Measurements from ENCODE around the gene ZSWIM2. TPM values are rescaled to one million over a fixed set of nuclear protein-coding genes. Genes with fewer than 3 reads are reported as not detected.

The ZSWIM2 gene
- total RNA-seq, 1 experiment from 2014 or later: not detected

- H3K9me3 Mint-ChIP-seq (ENCODE audit: unreplicated experiment): peaks cover 29% of the 10 kb centered on the region
- H3K27me3 Mint-ChIP-seq (ENCODE audit: insufficient read depth, unreplicated experiment): peaks cover 3% of the 10 kb centered on the region
- H3K4me1 Mint-ChIP-seq (ENCODE audit: low read depth, unreplicated experiment): no peaks in the 10 kb centered on the region
- intact Hi-C loops (cut with micrococcal nuclease; ENCODE audit: unreplicated experiment): no loop called here
- Histone ChIP-seq H3K4me3 (ENCODE audit: low read depth, low read length) (no peak overlapping the region), H3K4me1 (no peaks in the 10 kb centered on the region), H3K36me3 (ENCODE audit: control insufficient read depth, insufficient read depth, low read length) (no peaks in the 10 kb centered on the region), H3K27me3 (replicated peaks; ENCODE audit: control insufficient read depth, insufficient read depth, low read length) (no peaks in the 10 kb centered on the region), H3K9me3 (no peaks in the 10 kb centered on the region; the same call in 1 of the 2 replicates)
- no peak overlapping the region for H3K27ac Mint-ChIP-seq (ENCODE audit: unreplicated experiment)
- ChIA-PET CTCF (no interaction called here), POLR2A (no interaction called here)
- no TSS peak for BruUV-seq (replicated peaks)
- no peak for TF ChIP-seq CTCF (IDR thresholded peaks at IDR 0.05; ENCODE audit: insufficient read depth in 1 of 2, low read depth in 1 of 2, low read length in 1 of 2, severe bottlenecking in 1 of 2, unreplicated experiment in 1 of 2)
- H3K36me3 Mint-ChIP-seq (ENCODE audit: insufficient read depth, unreplicated experiment): no peaks in the 10 kb centered on the region
- no peak overlapping the region for H3K4me3 Mint-ChIP-seq (ENCODE audit: unreplicated experiment)
- DNase-seq: no peak
These were observed 30.3 kb upstream of the ZSWIM2 start for GRCh38 chr2:186879312-186879711.

DNA sequence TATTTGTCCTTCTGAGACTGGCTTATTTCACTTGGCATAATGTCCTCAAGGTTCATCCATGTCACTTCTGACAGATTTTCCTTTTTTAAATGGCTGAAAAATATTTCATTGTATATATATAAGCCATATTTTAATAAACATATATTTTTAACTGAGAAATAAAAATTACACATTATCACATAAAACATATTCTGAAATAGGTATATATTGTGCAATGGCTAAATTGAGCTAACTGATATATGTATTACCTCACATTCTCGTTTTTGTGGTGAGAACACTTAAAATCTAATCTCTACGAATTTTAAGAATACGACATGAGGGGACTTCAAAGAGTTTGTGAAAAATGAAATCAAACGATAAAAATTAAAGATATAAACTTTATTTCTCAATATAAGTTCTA lies 25.7 kb upstream of the ZSWIM2 start:
- DNase-seq: no peak
- no peaks in the 10 kb centered on the region; the same call in 1 of the 2 replicates for H3K9me3 ChIP-seq

DNA sequence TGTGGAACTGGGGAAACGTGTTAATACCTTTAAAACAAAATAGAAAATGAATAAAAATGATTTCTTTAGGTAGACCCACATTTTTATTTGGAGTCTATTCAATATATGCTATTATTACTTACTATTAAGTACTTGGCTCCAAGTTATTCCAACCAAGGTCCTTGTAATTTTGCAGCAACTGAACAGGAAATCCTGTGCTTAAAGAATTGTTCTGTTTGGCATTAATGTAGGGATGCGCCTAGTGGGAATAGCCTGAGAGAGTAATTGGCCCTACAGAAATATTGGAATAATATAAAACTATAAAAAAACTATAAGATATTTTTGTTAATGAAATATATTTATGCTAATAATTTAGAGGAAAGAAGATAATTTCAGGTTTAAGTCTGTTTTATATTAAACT lies 22.9 kb upstream of the ZSWIM2 start:
- TF ChIP-seq CTCF (IDR thresholded peaks at IDR 0.05; ENCODE audit: insufficient read depth in 1 of 2, low read depth in 1 of 2, low read length in 1 of 2, severe bottlenecking in 1 of 2, unreplicated experiment in 1 of 2): no peak
- Histone ChIP-seq H3K4me3 (ENCODE audit: low read depth, low read length) (no peak overlapping the region), H3K36me3 (ENCODE audit: control insufficient read depth, insufficient read depth, low read length) (no peaks in the 10 kb centered on the region), H3K4me1 (no peaks in the 10 kb centered on the region), H3K27me3 (replicated peaks; ENCODE audit: control insufficient read depth, insufficient read depth, low read length) (no peaks in the 10 kb centered on the region), H3K9me3 (no peaks in the 10 kb centered on the region)
- H3K27me3 Mint-ChIP-seq (ENCODE audit: insufficient read depth, unreplicated experiment): peaks cover 6% of the 10 kb centered on the region
- no TSS peak for BruUV-seq (replicated peaks)
- no peak for DNase-seq
- peaks cover 8% of the 10 kb centered on the region for H3K9me3 Mint-ChIP-seq (ENCODE audit: unreplicated experiment)
- H3K36me3 Mint-ChIP-seq (ENCODE audit: insufficient read depth, unreplicated experiment): no peaks in the 10 kb centered on the region
- POLR2A ChIA-PET: no interaction called here
- CTCF ChIA-PET: no interaction called here
- intact Hi-C loops (cut with micrococcal nuclease; ENCODE audit: unreplicated experiment): no loop called here
- no peak overlapping the region for H3K27ac Mint-ChIP-seq (ENCODE audit: unreplicated experiment)
- no peaks in the 10 kb centered on the region for H3K4me1 Mint-ChIP-seq (ENCODE audit: low read depth, unreplicated experiment)
- H3K4me3 Mint-ChIP-seq (ENCODE audit: unreplicated experiment): no peak overlapping the region

More for the DNA sequence above, 25.7 kb upstream of the ZSWIM2 start:
- BruUV-seq (replicated peaks): no TSS peak
- peaks cover 10% of the 10 kb centered on the region for H3K9me3 Mint-ChIP-seq (ENCODE audit: unreplicated experiment)
- no peak overlapping the region for H3K4me3 Mint-ChIP-seq (ENCODE audit: unreplicated experiment)
- intact Hi-C loops (cut with micrococcal nuclease; ENCODE audit: unreplicated experiment): no loop called here
- no peaks in the 10 kb centered on the region for H3K4me1 ChIP-seq
- H3K36me3 ChIP-seq (ENCODE audit: control insufficient read depth, insufficient read depth, low read length): no peaks in the 10 kb centered on the region
- H3K36me3 Mint-ChIP-seq (ENCODE audit: insufficient read depth, unreplicated experiment): no peaks in the 10 kb centered on the region
- no peak overlapping the region for H3K27ac Mint-ChIP-seq (ENCODE audit: unreplicated experiment)
- ChIA-PET CTCF (no interaction called here), POLR2A (no interaction called here)
- no peak overlapping the region for H3K4me3 ChIP-seq (ENCODE audit: low read depth, low read length)
- no peak for TF ChIP-seq CTCF (IDR thresholded peaks at IDR 0.05; ENCODE audit: insufficient read depth in 1 of 2, low read depth in 1 of 2, low read length in 1 of 2, severe bottlenecking in 1 of 2, unreplicated experiment in 1 of 2)
- H3K27me3 Mint-ChIP-seq (ENCODE audit: insufficient read depth, unreplicated experiment): peaks cover 6% of the 10 kb centered on the region
- no peaks in the 10 kb centered on the region for H3K4me1 Mint-ChIP-seq (ENCODE audit: low read depth, unreplicated experiment)
- H3K27me3 ChIP-seq (replicated peaks; ENCODE audit: control insufficient read depth, insufficient read depth, low read length): no peaks in the 10 kb centered on the region
